Measurements from ENCODE around the gene PAGE5.

PAGE5 gene

GRCh38 chrX:55213381-55213780 lies 6.8 kb upstream of the PAGE5 start:
- no peak for TF ChIP-seq CTCF (IDR thresholded peaks at IDR 0.05; ENCODE audit: insufficient read depth, missing control alignments)
- FAIRE-seq (no peak), DNase-seq (ENCODE audit: insufficient read length, low spot score) (no peak)

GRCh38 chrX:55240788-55241340 lies 20.7 kb downstream of the PAGE5 start:
- DNase-seq (ENCODE audit: insufficient read length, low spot score) (no peak), FAIRE-seq (no peak)
- no peak for TF ChIP-seq CTCF (IDR thresholded peaks at IDR 0.05; ENCODE audit: insufficient read depth, missing control alignments)

GRCh38 chrX:55253528-55253927 lies 33.4 kb downstream of the PAGE5 start:
- FAIRE-seq (no peak), DNase-seq (ENCODE audit: insufficient read length, low spot score) (no peak)
- no peak for TF ChIP-seq CTCF (IDR thresholded peaks at IDR 0.05; ENCODE audit: insufficient read depth, missing control alignments)

- no peak for TF ChIP-seq CTCF (IDR thresholded peaks at IDR 0.05; ENCODE audit: insufficient read depth, missing control alignments)
- FAIRE-seq: no peak
These were observed 40.7 kb downstream of the PAGE5 start for GRCh38 chrX:55260806-55261205.

GRCh38 chrX:55264816-55265215 lies 44.7 kb downstream of the PAGE5 start, which contains the start of gene PAGE3:
TSS of gene PAGE3 (minus strand) at chrX:55264916. CDS start at chrX:55263903, 1,013 bp downstream.
- DNase-seq (ENCODE audit: insufficient read length, low spot score) (no peak), FAIRE-seq (no peak)
- no peak for TF ChIP-seq CTCF (IDR thresholded peaks at IDR 0.05; ENCODE audit: insufficient read depth, missing control alignments)

More at GRCh38 chrX:55260806-55261205, 40.7 kb downstream of the PAGE5 start:
- no peak for DNase-seq (ENCODE audit: insufficient read length, low spot score)
